Peyer's patch (tissue), 4 donors: ENCODE measurements around the gene SELENOP. TPM values are rescaled to one million over a fixed set of nuclear protein-coding genes. Genes with fewer than 3 reads are reported as not detected.
"Not testable (repeated sequence)": the region's sequence is repeated elsewhere in the genome, so short reads cannot be mapped to it uniquely, and the experiment has no call there.

ENCODE experiments used
- DNase-seq, 3 donors: peaks; one replicate each; pipeline ENCODE4 v3.0.0-alpha.2; 2017 to 2019
- H3K27ac ChIP-seq, 4 donors: fragments of 200-600 bp; sonication (generic); one replicate each; pipeline ENCODE4 v1.5.1; 2016 to 2019
- H3K27me3 ChIP-seq, 2 donors: fragments of 200-600 bp; sonication (generic); one replicate each; pipeline ENCODE4 v1.5.1; 2019
- H3K36me3 ChIP-seq, 3 donors: fragments of 200-600 bp; sonication (generic); one replicate each; pipeline ENCODE4 v1.5.1; 2016 to 2019
- H3K4me1 ChIP-seq, 4 donors: fragments of 200-600 bp; sonication (generic); one replicate each; pipeline ENCODE4 v1.5.1; 2016 to 2019
- H3K4me3 ChIP-seq, 4 donors: fragments of 200-600 bp; sonication (generic); 1 replicate in 3 of 4; 2 replicates in 1 of 4; pipeline ENCODE4 v1.5.1; 2016 to 2019; ENCODE audit warnings: mild to moderate bottlenecking in 1 of 4
- H3K9me3 ChIP-seq, 4 donors: fragments of 200-600 bp; sonication (generic); one replicate each; pipeline ENCODE4 v1.5.1; 2016 to 2019; ENCODE audit warnings: mild to moderate bottlenecking in 1 of 4
- POLR2A ChIP-seq, 2 donors: fragments of 450-650 bp; IDR thresholded peaks; one replicate each; pipeline ENCODE4 v1.5.1; 2017; ENCODE audit warnings: antibody characterized with exemption in 2 of 2, mild to moderate bottlenecking in 2 of 2, moderate library complexity in 2 of 2
- total RNA-seq, 4 donors: library from RNA; depleted of rRNA; stranded (reverse); fragments of >200 nt; gene quantifications; one replicate each; pipeline ENCODE4 v1.1.0, GENCODE V29; 2016
- TF ChIP-seq, protein P1 (sequence below), 6 experiments: fragments of 450-650 bp in 4 of 6; fragments of 200-600 bp in 2 of 6; sonication (generic) in 1 of 6; IDR thresholded peaks; one replicate each; pipeline ENCODE4 v1.5.1; 2017 to 2019; ENCODE audit warnings: antibody characterized with exemption in 6 of 6, mild to moderate bottlenecking in 3 of 6, moderate library complexity in 1 of 6

The SELENOP gene
- total RNA-seq, 4 donors from 2014 or later: 404 to 5,297 (median 1,595) TPM

DNA sequence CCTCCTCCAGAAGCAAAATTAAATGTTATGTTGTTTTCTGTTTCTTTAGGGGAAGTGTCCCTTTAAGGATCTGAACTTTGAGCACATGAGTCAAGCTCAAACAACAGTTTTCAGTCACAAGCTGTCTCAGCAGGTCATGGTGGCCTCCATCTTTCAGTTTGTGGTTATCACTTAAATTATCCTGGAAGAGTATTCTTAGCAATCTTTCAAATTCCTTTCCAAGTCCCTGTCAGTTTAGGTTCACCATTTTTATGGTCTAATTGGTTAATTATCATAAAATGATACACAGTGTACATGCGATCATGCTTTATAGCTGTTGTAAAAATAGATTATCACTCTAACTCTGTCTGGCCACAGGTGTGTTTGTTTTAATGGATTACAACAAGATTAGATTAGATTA, 43.1 kb upstream of the SELENOP start:
- no peaks in the 10 kb centered on the region for H3K27me3 ChIP-seq

DNA sequence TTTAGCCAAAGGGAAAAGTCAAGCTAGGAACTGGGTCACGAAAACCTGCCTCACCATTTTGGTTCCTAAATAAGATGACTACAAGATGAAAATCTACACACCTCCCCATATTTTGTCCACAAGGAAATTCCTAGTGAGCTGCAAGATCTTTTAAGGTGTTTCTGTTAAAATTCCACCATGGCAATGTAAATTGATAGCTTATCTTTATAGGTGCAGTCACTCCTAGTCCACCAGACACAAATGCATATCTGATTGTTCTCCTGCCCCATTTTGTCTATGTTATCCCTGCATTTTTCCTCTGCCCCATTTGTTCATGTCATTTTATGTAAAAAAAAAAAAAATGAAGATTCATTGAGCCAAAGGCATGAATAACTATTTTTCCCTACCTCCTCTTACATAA, 41.1 kb upstream of the SELENOP start:
- Histone ChIP-seq H3K27me3 (no peaks in the 10 kb centered on the region), H3K36me3 (no peaks in the 10 kb centered on the region), H3K4me3 (no peak overlapping the region), H3K27ac (no peak overlapping the region), H3K4me1 (peaks cover 0 to 10% (median 0%) of the 10 kb centered on the region in 4 donors), H3K9me3 (no peaks in the 10 kb centered on the region)
- TF ChIP-seq, protein P1, sequence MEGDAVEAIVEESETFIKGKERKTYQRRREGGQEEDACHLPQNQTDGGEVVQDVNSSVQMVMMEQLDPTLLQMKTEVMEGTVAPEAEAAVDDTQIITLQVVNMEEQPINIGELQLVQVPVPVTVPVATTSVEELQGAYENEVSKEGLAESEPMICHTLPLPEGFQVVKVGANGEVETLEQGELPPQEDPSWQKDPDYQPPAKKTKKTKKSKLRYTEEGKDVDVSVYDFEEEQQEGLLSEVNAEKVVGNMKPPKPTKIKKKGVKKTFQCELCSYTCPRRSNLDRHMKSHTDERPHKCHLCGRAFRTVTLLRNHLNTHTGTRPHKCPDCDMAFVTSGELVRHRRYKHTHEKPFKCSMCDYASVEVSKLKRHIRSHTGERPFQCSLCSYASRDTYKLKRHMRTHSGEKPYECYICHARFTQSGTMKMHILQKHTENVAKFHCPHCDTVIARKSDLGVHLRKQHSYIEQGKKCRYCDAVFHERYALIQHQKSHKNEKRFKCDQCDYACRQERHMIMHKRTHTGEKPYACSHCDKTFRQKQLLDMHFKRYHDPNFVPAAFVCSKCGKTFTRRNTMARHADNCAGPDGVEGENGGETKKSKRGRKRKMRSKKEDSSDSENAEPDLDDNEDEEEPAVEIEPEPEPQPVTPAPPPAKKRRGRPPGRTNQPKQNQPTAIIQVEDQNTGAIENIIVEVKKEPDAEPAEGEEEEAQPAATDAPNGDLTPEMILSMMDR (IDR thresholded peaks at IDR 0.05): no peak
- TF ChIP-seq POLR2A (IDR thresholded peaks at IDR 0.05): no peak
- DNase-seq: no peak

More for the DNA sequence above, 43.1 kb upstream of the SELENOP start:
- Histone ChIP-seq H3K9me3 (no peaks in the 10 kb centered on the region), H3K4me3 (no peak overlapping the region), H3K4me1 (peaks cover 0 to 16% (median 0%) of the 10 kb centered on the region in 4 donors), H3K27ac (peak overlapping the region in 2 of 4 donors; percentile 17 to 61), H3K36me3 (no peaks in the 10 kb centered on the region)
- TF ChIP-seq, protein P1 (IDR thresholded peaks at IDR 0.05): no peak
- no peak for TF ChIP-seq POLR2A (IDR thresholded peaks at IDR 0.05)
- peak in 1 of 3 donors; percentile 71 for DNase-seq

DNA sequence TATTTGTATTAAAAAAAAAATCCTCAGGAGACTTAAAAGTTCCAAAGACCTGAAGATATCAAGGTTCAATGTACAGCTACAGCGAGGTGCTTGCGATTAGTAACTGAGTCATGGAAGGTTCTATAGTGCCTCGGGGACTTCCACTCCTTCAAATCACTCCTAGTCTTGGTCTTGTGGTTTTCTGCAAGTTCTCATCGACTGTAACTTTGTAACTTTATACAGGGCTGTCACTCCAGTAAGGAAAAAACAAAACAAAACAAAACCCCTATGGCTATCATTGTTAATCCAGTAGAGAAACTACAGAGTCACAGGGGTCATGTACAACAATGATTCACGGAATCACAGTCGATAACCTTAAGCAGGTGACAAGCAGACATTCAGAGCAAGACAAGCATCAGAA, 39.8 kb upstream of the SELENOP start:
- no peak for DNase-seq
- no peaks in the 10 kb centered on the region for H3K36me3 ChIP-seq
- no peak overlapping the region for H3K4me3 ChIP-seq
- TF ChIP-seq, protein P1 (IDR thresholded peaks at IDR 0.05): no peak
- no peak for TF ChIP-seq POLR2A (IDR thresholded peaks at IDR 0.05)
- H3K9me3 ChIP-seq: no peaks in the 10 kb centered on the region
- peak overlapping the region in 2 of 4 donors; percentile 1 to 21 for H3K27ac ChIP-seq
- peaks cover 0 to 10% (median 0%) of the 10 kb centered on the region in 4 donors for H3K4me1 ChIP-seq
- no peaks in the 10 kb centered on the region for H3K27me3 ChIP-seq

DNA sequence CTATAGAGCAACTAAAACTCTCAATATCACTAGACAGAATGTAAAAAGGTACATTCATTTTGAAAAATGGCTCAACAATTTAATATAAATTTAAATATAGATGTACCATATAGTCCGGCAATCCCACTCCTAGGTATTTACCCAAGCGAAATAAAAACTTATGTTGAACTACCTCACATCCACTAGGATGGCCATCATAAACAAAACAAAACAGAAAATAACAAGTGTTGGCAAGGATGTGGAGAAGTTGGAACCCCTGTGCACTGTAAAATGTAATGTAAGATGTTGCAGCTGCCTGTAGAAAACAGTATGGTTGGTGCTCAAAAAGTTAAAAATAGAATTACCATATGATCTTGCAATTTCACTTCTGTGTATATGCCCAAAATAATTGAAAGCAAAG, 36.9 kb upstream of the SELENOP start:
- H3K27me3 ChIP-seq: no peaks in the 10 kb centered on the region
- H3K9me3 ChIP-seq: no peaks in the 10 kb centered on the region
- no peaks in the 10 kb centered on the region for H3K4me1 ChIP-seq
- TF ChIP-seq POLR2A (IDR thresholded peaks at IDR 0.05): no peak
- TF ChIP-seq, protein P1 (IDR thresholded peaks at IDR 0.05): no peak
- no peak overlapping the region for H3K4me3 ChIP-seq
- H3K27ac ChIP-seq: no peak overlapping the region
- H3K36me3 ChIP-seq: no peaks in the 10 kb centered on the region
- DNase-seq: no peak

DNA sequence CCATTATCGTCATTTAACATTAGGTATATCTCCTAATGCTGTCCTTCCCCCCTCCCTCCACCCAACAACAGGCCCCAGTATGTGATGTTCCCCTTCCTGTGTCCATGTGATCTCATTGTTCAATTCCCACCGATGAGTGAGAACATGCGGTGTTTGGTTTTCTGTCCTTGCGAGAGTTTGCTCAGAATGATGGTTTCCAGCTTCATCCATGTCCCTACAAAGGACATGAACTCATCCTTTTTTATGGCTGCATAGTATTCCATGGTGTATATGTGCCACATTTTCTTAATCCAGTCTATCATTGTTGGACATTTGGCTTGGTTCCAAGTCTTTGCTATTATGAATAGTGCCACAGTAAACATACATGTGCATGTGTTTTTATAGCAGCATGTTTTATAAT, 32.7 kb upstream of the SELENOP start:
- not testable (repeated sequence) for H3K4me3 ChIP-seq, H3K36me3 ChIP-seq, DNase-seq, H3K27ac ChIP-seq, H3K4me1 ChIP-seq, H3K9me3 ChIP-seq, H3K27me3 ChIP-seq

DNA sequence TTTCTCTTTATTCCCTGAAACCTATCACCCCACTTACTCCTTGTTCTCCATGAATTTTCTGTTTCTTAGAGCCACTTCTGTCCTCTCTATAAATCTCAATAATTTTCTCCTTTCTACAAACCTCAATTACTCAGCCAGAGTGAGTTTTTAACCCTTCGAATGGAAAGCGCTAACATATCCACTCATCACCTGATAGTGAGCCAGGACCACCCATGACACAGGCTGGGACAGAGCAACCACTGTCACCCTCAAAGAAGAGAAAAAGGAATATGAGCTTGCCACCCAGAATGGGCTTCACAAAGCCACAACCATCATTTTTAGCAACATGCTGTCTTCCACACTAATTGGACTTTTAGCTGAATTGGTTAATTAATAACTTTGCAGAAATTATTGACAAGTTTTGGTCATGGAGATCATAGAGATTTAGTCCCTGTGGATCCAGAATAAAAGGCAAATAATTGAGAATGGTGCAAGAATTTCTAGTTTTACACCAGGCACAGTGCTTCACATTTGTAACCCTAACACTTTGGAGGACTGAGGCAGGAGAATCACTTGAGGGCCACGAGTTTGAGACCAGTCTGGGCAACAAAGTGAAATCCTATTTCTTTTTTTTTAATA, 32.1 kb upstream of the SELENOP start:
- no peaks in the 10 kb centered on the region for H3K36me3 ChIP-seq
- TF ChIP-seq POLR2A (IDR thresholded peaks at IDR 0.05): no peak
- TF ChIP-seq, protein P1 (IDR thresholded peaks at IDR 0.05): no peak
- H3K27me3 ChIP-seq: no peaks in the 10 kb centered on the region
- no peak overlapping the region for H3K4me3 ChIP-seq
- no peaks in the 10 kb centered on the region for H3K9me3 ChIP-seq
- no peak overlapping the region for H3K27ac ChIP-seq
- no peak for DNase-seq
- no peaks in the 10 kb centered on the region for H3K4me1 ChIP-seq
